Smooth muscle cell of trachea (primary cell): ENCODE measurements around the gene PIGZ. TPM values are rescaled to one million over a fixed set of nuclear protein-coding genes. Genes with fewer than 3 reads are reported as not detected.

Experiments
- total RNA-seq: library from RNA; depleted of rRNA; stranded (reverse); fragments of >200 nt; gene quantifications from 2 replicates; pipeline ENCODE4 v1.2.1, GENCODE V29; 2014

The PIGZ gene, protein sequence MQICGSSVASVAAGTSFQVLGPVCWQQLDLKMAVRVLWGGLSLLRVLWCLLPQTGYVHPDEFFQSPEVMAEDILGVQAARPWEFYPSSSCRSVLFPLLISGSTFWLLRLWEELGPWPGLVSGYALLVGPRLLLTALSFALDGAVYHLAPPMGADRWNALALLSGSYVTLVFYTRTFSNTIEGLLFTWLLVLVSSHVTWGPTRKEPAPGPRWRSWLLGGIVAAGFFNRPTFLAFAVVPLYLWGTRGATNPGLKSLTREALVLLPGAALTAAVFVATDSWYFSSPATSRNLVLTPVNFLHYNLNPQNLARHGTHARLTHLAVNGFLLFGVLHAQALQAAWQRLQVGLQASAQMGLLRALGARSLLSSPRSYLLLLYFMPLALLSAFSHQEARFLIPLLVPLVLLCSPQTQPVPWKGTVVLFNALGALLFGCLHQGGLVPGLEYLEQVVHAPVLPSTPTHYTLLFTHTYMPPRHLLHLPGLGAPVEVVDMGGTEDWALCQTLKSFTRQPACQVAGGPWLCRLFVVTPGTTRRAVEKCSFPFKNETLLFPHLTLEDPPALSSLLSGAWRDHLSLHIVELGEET
- 2.8 and 3.6 TPM in 2 replicates for total RNA-seq

DNA sequence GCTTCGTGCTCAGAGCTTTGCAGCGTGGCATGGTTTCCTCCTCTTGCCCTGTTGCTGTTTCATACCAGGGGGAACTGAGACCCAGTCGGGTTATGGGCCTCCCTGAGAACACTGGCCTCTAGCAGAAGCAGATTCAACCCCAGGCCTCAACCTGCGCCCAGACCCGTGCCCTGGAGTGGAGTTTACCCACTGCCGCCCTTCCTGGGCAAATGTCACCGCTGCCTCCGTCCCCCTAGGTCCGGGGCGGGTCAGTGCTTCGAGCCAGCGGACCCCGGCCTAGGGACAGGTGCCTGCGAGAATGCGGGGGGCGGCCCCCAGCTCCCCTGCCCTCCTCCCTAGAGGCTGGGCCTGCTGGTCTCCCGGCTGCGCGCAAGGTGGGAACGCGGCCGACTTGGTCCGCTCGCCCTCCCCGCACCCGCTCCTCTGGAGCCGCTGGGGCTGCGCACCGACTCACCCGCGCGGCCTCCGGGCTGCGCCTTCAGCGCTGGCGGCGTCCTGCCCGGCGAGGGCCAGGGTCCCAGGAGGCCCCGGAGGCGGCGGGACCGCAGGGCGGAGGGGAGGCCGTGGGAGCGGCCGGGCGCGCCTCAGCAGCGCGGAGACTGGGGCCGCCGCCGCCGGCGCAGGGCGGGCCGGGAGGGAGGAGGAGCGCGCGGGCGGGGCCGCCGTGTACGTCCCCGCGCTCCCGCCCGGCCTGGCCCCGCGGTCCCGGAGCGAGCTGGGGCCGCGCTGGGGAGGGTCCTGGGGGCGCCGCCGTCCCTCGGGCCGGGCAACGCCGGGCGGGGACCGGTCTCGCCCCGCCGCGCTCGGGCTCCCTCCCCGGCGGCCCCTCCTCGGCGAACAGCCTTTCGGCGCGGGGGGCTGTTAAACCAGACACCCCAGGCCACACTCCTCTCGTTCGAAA is at the start of gene PIGZ:
Gene PIGZ (minus strand): TSS at position 601 of the 901 bp plus-strand sequence. CDS start 16,802 bp downstream, outside the sequence.

DNA sequence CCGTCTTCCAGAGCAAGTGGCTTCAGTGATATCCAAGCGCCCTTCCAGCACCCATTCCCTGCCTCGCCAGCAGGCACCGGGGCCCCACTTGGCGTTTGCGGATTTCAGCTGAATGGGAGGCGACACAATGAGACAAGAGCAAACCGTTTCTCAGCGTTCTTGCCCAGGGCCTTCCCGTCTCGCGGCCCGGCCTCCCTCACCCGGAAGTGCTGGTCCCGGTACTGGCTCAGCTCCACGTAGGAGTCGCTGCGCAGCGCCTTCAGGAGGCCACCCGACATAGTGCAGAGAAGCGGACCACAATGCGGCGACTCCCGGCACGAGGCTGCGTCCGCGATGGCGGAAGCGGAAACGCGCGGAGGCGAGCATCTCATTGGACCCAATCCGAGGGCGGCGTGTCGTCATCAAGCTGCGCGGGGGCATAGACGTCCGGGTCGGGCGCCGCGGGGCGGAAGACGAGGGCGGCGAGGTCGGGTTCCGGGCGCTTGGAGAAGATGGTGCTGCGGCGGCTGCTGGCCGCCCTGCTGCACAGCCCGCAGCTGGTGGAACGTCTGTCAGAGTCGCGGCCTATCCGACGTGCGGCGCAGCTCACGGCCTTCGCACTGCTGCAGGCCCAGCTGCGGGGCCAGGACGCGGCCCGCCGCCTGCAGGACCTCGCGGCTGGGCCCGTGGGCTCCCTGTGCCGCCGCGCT is 26.3 kb downstream of the PIGZ start, which contains the start of gene NCBP2:
Gene NCBP2 (minus strand): TSS at position 303 of the 689 bp plus-strand sequence. CDS start 25 bp downstream, at position 278.

Other genes starting within 250 kb of the PIGZ start
- 37.1 and 54.0 TPM in 2 replicates for gene PAK2, start 229.0 kb downstream of the PIGZ start, total RNA-seq
- gene SENP5, start 100.9 kb downstream of the PIGZ start, total RNA-seq = 35.2 and 35.4 TPM in 2 replicates
- gene NCBP2, start 26.3 kb downstream of the PIGZ start, total RNA-seq = 60.2 and 65.6 TPM in 2 replicates
- 4.9 and 16.2 TPM in 2 replicates for gene MELTF, start 61.0 kb upstream of the PIGZ start, total RNA-seq